Neural cell (in vitro differentiated cells): ENCODE data around the gene BUB3. TPM values are rescaled to one million over a fixed set of nuclear protein-coding genes. Genes with fewer than 3 reads are reported as not detected.

Experiments
- H2AFZ ChIP-seq: fragments of 200-600, 300-800 bp; sonication (generic), shearing (Covaris generic); 2 replicates; pipeline ENCODE4 v1.6.0; 2014; ENCODE audit warnings: low read depth, mild to moderate bottlenecking, antibody characterized with exemption, low read length, moderate library complexity
- H3F3A ChIP-seq: fragments of 200-600 bp; shearing (Covaris generic); 2 replicates; pipeline ENCODE4 v1.6.1; 2016; ENCODE audit warnings: mild to moderate bottlenecking, moderate library complexity, mixed read lengths, antibody characterized with exemption, low read length; ENCODE audit not compliant: insufficient read depth, poor library complexity, severe bottlenecking
- H3K27ac ChIP-seq: fragments of 200-600, 300-800 bp; sonication (generic), shearing (Covaris generic); 2 replicates; pipeline ENCODE4 v1.5.1; 2014; ENCODE audit warnings: mild to moderate bottlenecking, low read length, moderate library complexity
- H3K27me3 ChIP-seq: fragments of 300-800, 200-600 bp; sonication (generic), shearing (Covaris generic); 2 replicates; pipeline ENCODE4 v1.6.0; 2014; ENCODE audit warnings: mild to moderate bottlenecking, low read depth, low read length, moderate library complexity; ENCODE audit not compliant: insufficient read depth
- H3K36me3 ChIP-seq: fragments of 300-800, 200-600 bp; sonication (generic), shearing (Covaris generic); 2 replicates; pipeline ENCODE4 v1.5.1; 2014; ENCODE audit warnings: mild to moderate bottlenecking, antibody characterized with exemption, low read length, moderate library complexity; ENCODE audit not compliant: insufficient read depth
- H3K4me2 ChIP-seq: fragments of 300-800, 200-600 bp; sonication (generic), shearing (Covaris generic); 2 replicates; pipeline ENCODE4 v1.6.0; 2014; ENCODE audit warnings: mild to moderate bottlenecking, low read length
- H3K4me3 ChIP-seq: fragments of 300-800, 200-600 bp; sonication (generic), shearing (Covaris generic); 2 replicates; pipeline ENCODE4 v1.5.1; 2014; ENCODE audit warnings: mild to moderate bottlenecking, low read length, moderate library complexity
- H3K79me2 ChIP-seq: fragments of 200-600 bp; shearing (Covaris generic); replicated peaks from 2 replicates; pipeline ENCODE4 v1.6.0; 2014; ENCODE audit warnings: mild to moderate bottlenecking, low read length, moderate library complexity; ENCODE audit not compliant: insufficient read depth
- H3K9ac ChIP-seq: fragments of 300-800, 200-600 bp; sonication (generic), shearing (Covaris generic); 2 replicates; pipeline ENCODE4 v1.6.1; 2016; ENCODE audit warnings: mild to moderate bottlenecking, low read length, mixed read lengths
- H3K9me2 ChIP-seq: fragments of 200-600 bp; shearing (Covaris generic); 2 replicates; pipeline ENCODE4 v1.6.1; 2016; ENCODE audit warnings: mild to moderate bottlenecking, low read length, mixed read lengths; ENCODE audit not compliant: insufficient read depth
- H3K9me3 ChIP-seq: fragments of 200-600, 300-800 bp; sonication (generic), shearing (Covaris generic); 2 replicates; pipeline ENCODE4 v1.6.1; 2016; ENCODE audit warnings: mild to moderate bottlenecking, mixed run types, low read length, moderate library complexity, mixed read lengths
- H4K20me1 ChIP-seq: fragments of 200-600 bp; shearing (Covaris generic); 2 replicates; pipeline ENCODE4 v1.6.1; 2016; ENCODE audit warnings: mild to moderate bottlenecking, mixed run types; ENCODE audit not compliant: insufficient read depth
- MXI1 ChIP-seq: fragments of 450-650 bp; conservative IDR thresholded peaks from 2 replicates; pipeline ENCODE4 v1.6.1; 2014; ENCODE audit warnings: antibody characterized with exemption, mild to moderate bottlenecking; ENCODE audit not compliant: poor library complexity, severe bottlenecking
- POLR2AphosphoS5 ChIP-seq: IDR thresholded peaks from 2 replicates; pipeline ENCODE4 v1.6.1; 2012
- RAD21 ChIP-seq: fragments of 450-650 bp; conservative IDR thresholded peaks from 2 replicates; pipeline ENCODE4 v1.6.1; 2014; ENCODE audit warnings: antibody characterized with exemption, mild to moderate bottlenecking, moderate library complexity
- SMC3 ChIP-seq: fragments of 450-650 bp; conservative IDR thresholded peaks from 2 replicates; pipeline ENCODE4 v1.6.1; 2014; ENCODE audit warnings: antibody characterized with exemption, mild to moderate bottlenecking, moderate library complexity; ENCODE audit not compliant: poor library complexity
- TAF1 ChIP-seq: IDR thresholded peaks from 2 replicates; pipeline ENCODE4 v1.6.1; 2012; ENCODE audit warnings: low read depth
- polyA plus RNA-seq: library from polyadenylated mRNA; depleted of rRNA; stranded (reverse); fragments of >200 nt; gene quantifications from 2 replicates; pipeline ENCODE4 v1.2.3, GENCODE V29; 2014
- TF ChIP-seq, protein P1 (sequence below): IDR thresholded peaks from 2 replicates; pipeline ENCODE4 v1.6.1; 2012; ENCODE audit warnings: borderline replicate concordance
- TF ChIP-seq, protein P2 (sequence below): fragments of 450-650 bp; IDR thresholded peaks from 2 replicates; pipeline ENCODE4 v1.5.1; 2014; ENCODE audit warnings: antibody characterized with exemption, mild to moderate bottlenecking, moderate library complexity; ENCODE audit not compliant: poor library complexity, severe bottlenecking

The BUB3 gene
- polyA plus RNA-seq, 1 donor from 2014 or later = 162 TPM

DNA sequence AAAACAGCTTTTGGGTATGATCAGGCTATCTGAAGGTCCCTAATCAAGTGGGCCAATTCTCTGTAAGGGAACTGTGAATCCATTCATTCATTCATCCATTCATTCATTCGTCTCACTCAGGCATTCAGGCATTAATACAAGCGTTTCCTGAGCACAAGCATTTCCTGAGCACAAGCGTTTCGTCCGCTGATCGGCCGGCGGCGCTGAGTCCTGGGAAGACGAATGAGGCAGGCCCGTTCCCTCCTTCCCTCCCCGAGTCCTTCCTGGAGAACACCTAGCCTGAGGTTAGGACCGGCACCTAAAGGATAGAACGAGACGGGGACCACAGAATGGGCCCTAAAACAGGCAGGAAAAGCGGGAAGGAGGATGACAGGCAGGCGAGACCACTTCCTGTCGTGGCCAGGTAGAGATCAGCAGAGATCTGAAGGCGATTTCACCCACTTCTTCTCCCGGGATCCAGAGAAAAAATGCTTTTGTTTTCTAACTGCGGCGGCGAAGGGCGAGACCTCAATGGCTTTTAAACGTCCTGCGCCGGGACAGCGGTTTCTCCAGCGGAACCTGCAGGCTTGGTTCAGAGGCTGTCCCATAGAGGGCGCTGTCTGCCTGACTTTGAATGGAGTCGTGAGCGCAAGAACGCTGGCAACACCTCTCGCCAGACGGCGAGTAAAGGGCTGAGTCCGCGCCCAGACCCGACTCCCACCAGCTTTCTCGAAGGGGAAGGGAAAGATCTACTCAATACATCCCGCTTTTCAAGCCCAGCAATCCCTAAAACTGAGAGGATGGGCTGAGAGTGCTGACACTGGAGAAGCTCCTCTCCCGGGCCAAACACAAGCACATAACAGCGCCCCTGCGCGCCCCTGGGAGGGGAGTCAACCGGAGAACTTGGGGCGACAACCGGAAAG lies 21.4 kb upstream of the BUB3 start:
- H3F3A ChIP-seq = no peaks in the 10 kb centered on the region
- TF ChIP-seq, protein P1, sequence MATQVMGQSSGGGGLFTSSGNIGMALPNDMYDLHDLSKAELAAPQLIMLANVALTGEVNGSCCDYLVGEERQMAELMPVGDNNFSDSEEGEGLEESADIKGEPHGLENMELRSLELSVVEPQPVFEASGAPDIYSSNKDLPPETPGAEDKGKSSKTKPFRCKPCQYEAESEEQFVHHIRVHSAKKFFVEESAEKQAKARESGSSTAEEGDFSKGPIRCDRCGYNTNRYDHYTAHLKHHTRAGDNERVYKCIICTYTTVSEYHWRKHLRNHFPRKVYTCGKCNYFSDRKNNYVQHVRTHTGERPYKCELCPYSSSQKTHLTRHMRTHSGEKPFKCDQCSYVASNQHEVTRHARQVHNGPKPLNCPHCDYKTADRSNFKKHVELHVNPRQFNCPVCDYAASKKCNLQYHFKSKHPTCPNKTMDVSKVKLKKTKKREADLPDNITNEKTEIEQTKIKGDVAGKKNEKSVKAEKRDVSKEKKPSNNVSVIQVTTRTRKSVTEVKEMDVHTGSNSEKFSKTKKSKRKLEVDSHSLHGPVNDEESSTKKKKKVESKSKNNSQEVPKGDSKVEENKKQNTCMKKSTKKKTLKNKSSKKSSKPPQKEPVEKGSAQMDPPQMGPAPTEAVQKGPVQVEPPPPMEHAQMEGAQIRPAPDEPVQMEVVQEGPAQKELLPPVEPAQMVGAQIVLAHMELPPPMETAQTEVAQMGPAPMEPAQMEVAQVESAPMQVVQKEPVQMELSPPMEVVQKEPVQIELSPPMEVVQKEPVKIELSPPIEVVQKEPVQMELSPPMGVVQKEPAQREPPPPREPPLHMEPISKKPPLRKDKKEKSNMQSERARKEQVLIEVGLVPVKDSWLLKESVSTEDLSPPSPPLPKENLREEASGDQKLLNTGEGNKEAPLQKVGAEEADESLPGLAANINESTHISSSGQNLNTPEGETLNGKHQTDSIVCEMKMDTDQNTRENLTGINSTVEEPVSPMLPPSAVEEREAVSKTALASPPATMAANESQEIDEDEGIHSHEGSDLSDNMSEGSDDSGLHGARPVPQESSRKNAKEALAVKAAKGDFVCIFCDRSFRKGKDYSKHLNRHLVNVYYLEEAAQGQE = no peak
- TF ChIP-seq RAD21 (peak; percentile 93), TAF1 (no peak), POLR2AphosphoS5 (peak; percentile 15), SMC3 (peak; percentile 91)
- TF ChIP-seq, protein P2, sequence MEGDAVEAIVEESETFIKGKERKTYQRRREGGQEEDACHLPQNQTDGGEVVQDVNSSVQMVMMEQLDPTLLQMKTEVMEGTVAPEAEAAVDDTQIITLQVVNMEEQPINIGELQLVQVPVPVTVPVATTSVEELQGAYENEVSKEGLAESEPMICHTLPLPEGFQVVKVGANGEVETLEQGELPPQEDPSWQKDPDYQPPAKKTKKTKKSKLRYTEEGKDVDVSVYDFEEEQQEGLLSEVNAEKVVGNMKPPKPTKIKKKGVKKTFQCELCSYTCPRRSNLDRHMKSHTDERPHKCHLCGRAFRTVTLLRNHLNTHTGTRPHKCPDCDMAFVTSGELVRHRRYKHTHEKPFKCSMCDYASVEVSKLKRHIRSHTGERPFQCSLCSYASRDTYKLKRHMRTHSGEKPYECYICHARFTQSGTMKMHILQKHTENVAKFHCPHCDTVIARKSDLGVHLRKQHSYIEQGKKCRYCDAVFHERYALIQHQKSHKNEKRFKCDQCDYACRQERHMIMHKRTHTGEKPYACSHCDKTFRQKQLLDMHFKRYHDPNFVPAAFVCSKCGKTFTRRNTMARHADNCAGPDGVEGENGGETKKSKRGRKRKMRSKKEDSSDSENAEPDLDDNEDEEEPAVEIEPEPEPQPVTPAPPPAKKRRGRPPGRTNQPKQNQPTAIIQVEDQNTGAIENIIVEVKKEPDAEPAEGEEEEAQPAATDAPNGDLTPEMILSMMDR = peak; percentile 97
- no peaks in the 10 kb centered on the region for H3K9me3 ChIP-seq
- no peaks in the 10 kb centered on the region for H3K36me3 ChIP-seq
- H3K9me2 ChIP-seq = no peaks in the 10 kb centered on the region
- H3K9ac ChIP-seq = peak overlapping the region; percentile 14
- no peak overlapping the region for H2AFZ ChIP-seq
- peaks cover 100% of the 10 kb centered on the region for H3K27me3 ChIP-seq
- no peak overlapping the region for H3K27ac ChIP-seq
- H3K4me2 ChIP-seq = peak overlapping the region; percentile 31
- H4K20me1 ChIP-seq = no peaks in the 10 kb centered on the region
- no peaks in the 10 kb centered on the region for H3K79me2 ChIP-seq
- H3K4me3 ChIP-seq = peak overlapping the region; percentile 64

DNA sequence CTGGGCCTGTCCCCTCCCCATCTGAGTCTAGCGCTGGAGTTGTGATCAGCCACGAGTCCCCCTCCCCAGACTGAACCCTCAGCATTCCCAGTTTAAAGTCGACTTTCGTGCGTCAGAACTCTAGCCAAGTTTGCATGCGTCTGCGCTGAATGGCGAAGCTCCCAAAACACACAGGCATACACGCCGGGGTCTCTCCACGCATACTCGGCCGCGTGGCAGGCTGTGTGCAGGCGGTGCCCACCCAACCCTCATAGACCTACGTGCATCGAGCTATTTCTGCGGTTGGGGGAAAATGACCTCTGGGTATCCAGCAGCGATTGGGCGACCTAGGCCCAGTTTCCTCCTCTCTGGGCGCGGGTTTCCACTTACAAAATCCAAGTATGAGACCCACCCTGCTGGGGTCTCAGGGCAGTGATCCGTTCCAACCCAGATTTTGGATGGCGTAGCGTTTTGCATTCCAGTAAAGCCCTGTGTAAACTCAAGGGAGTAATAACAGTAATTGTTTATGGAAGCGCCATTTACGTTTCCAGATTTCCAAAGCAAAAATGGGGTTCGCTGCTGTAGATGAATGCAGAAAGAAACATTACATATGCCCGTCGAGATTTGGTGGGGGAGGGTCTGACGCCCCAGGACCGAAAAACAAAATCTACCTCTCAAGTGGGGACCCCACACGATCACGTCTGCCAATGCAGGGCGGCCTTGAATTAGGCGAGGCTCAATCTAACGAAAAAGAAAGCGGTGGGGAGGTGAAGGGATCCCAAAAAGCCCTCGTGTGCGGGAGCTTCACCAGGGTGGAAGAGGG lies 20.5 kb upstream of the BUB3 start:
- H4K20me1 ChIP-seq = no peaks in the 10 kb centered on the region
- peaks cover 100% of the 10 kb centered on the region for H3K27me3 ChIP-seq
- H2AFZ ChIP-seq = no peak overlapping the region
- no peak overlapping the region for H3K9ac ChIP-seq
- H3K9me2 ChIP-seq = no peaks in the 10 kb centered on the region
- no peak overlapping the region for H3K27ac ChIP-seq
- H3K4me3 ChIP-seq = peak overlapping the region; percentile 64
- TF ChIP-seq TAF1 (no peak), POLR2AphosphoS5 (no peak), MXI1 (no peak)
- TF ChIP-seq, protein P1 = no peak
- TF ChIP-seq, protein P2 = no peak
- H3K79me2 ChIP-seq = no peaks in the 10 kb centered on the region
- H3F3A ChIP-seq = no peaks in the 10 kb centered on the region
- H3K4me2 ChIP-seq = no peak overlapping the region
- H3K9me3 ChIP-seq = no peaks in the 10 kb centered on the region
- no peaks in the 10 kb centered on the region for H3K36me3 ChIP-seq
